ENCODE measurements around the gene MAPK8IP3. TPM values are rescaled to one million over a fixed set of nuclear protein-coding genes. Genes with fewer than 3 reads are reported as not detected.

The MAPK8IP3 gene
- total RNA-seq, 1 experiment from 2014 or later, result 72.3 TPM

GRCh38 chr16:1761751-1762150 is 55.8 kb downstream of the MAPK8IP3 start:
- Mint-ChIP-seq H3K27me3 (ENCODE audit: low read depth) (no peaks in the 10 kb centered on the region), H3K4me1 (no peaks in the 10 kb centered on the region)
- no peak for ATAC-seq

More at GRCh38 chr16:1761751-1762150, 55.8 kb downstream of the MAPK8IP3 start:
- ChIA-PET CTCF (no interaction called here), POLR2A (no interaction called here)
- Mint-ChIP-seq H3K9me3 (no peaks in the 10 kb centered on the region), H3K36me3 (no peaks in the 10 kb centered on the region; the same call in 1 of the 2 replicates), H3K4me3 (no peak overlapping the region), H3K27ac (no peak overlapping the region)
- TF ChIP-seq ZNF423 (CRISPR knock-in tag; IDR thresholded peaks at IDR 0.05) (no peak), ZNF416 (CRISPR knock-in tag; IDR thresholded peaks at IDR 0.05) (no peak), OVOL2 (CRISPR knock-in tag; IDR thresholded peaks at IDR 0.05; ENCODE audit: borderline replicate concordance) (no peak), USF2 (CRISPR knock-in tag; IDR thresholded peaks at IDR 0.05) (no peak), RORB (CRISPR knock-in tag; IDR thresholded peaks at IDR 0.05) (no peak), ZSCAN18 (CRISPR knock-in tag; IDR thresholded peaks at IDR 0.05) (no peak), HMGA2 (CRISPR knock-in tag; IDR thresholded peaks at IDR 0.05) (no peak), NFYB (CRISPR knock-in tag; conservative IDR thresholded peaks at IDR 0.05; ENCODE audit: low read depth) (no peak), CTCF (IDR thresholded peaks at IDR 0.05) (no peak), PREB (CRISPR knock-in tag; IDR thresholded peaks at IDR 0.05; ENCODE audit: borderline replicate concordance) (no peak), STAT6 (CRISPR knock-in tag; conservative IDR thresholded peaks at IDR 0.05; ENCODE audit: low read depth) (no peak), CBFB (CRISPR knock-in tag; IDR thresholded peaks at IDR 0.05; ENCODE audit: low read depth) (no peak), NFATC4 (CRISPR knock-in tag; IDR thresholded peaks at IDR 0.05) (no peak), SMAD3 (CRISPR knock-in tag; IDR thresholded peaks at IDR 0.05; ENCODE audit: borderline replicate concordance) (no peak), MXD4 (CRISPR knock-in tag; IDR thresholded peaks at IDR 0.05; ENCODE audit: borderline replicate concordance) (no peak), AR (CRISPR knock-in tag; IDR thresholded peaks at IDR 0.05) (no peak), E2F5 (CRISPR knock-in tag; IDR thresholded peaks at IDR 0.05) (no peak)
- no peak for DNase-seq (ENCODE audit: low spot score)
